T-helper 17 cell (primary cell): ENCODE data around the gene RFESD. TPM values are rescaled to one million over a fixed set of nuclear protein-coding genes. Genes with fewer than 3 reads are reported as not detected.

Source experiments
- ATAC-seq: fragments of 150-1000 bp; cut with Tn5 transposase; 2 replicates; pipeline ENCODE4 v1.10.0; 2021; ENCODE audit warnings: mild to moderate bottlenecking, moderate library complexity
- DNase-seq, 3 donors: peaks; one replicate each; pipeline versions ENCODE4 v3.0.0 to v3.0.0-alpha.2; 2020 to 2021
- H3K9me3 ChIP-seq: one replicate; pipeline ENCODE4 v1.7.0; 2013; ENCODE audit warnings: low read length, mild to moderate bottlenecking; ENCODE audit not compliant: control insufficient read depth, poor library complexity, severe bottlenecking
- H3K27ac Mint-ChIP-seq: one replicate; pipeline ENCODE4 v1.8.0; 2022; ENCODE audit warnings: mild to moderate bottlenecking, moderate library complexity, mixed read lengths
- H3K27me3 Mint-ChIP-seq: one replicate; pipeline ENCODE4 v1.8.0; 2022; ENCODE audit warnings: mixed read lengths
- H3K36me3 Mint-ChIP-seq: one replicate; pipeline ENCODE4 v1.8.0; 2022; ENCODE audit warnings: low read depth, mixed read lengths
- H3K4me1 Mint-ChIP-seq: one replicate; pipeline ENCODE4 v1.8.0; 2022; ENCODE audit warnings: mild to moderate bottlenecking, mixed read lengths
- H3K4me3 Mint-ChIP-seq: one replicate; pipeline ENCODE4 v1.8.0; 2022; ENCODE audit warnings: mild to moderate bottlenecking, moderate library complexity, mixed read lengths
- total RNA-seq, 4 donors: library from RNA in 2 of 4; stranded (reverse) in 2 of 4; gene quantifications; one replicate each; pipeline ENCODE4 v1.2.3 and lab custom pipeline; 2022 to 2026

The RFESD gene
- total RNA-seq, 2 donors from 2014 or later: 2.8 to 2.9 TPM

DNA sequence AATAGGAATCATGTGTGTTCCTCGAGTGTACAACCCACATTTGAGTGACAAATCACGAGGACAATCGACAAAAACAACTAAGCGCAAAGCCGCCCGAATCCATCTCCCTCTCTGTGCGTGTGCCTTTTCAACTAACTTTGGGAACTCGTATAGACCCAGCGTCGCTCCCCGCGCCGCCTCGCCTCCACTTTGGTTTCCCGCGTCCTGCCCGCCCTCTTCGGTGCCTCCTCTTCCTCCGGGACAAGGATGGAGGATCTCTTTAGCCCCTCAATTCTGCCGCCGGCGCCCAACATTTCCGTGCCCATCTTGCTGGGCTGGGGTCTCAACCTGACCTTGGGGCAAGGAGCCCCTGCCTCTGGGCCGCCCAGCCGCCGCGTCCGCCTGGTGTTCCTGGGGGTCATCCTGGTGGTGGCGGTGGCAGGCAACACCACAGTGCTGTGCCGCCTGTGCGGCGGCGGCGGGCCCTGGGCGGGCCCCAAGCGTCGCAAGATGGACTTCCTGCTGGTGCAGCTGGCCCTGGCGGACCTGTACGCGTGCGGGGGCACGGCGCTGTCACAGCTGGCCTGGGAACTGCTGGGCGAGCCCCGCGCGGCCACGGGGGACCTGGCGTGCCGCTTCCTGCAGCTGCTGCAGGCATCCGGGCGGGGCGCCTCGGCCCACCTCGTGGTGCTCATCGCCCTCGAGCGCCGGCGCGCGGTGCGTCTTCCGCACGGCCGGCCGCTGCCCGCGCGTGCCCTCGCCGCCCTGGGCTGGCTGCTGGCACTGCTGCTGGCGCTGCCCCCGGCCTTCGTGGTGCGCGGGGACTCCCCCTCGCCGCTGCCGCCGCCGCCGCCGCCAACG is 26.3 kb upstream of the RFESD start, which contains the start of gene GPR150:
GPR150 (plus strand) TSS at position 58 of the 840 bp plus-strand sequence; CDS start at position 247, 189 bp downstream.
- Mint-ChIP-seq H3K4me3 (peak within 1 kb of the TSS; percentile 95), H3K27me3 (no peaks in the 10 kb centered on the region), H3K4me1 (peaks cover 53% of the 10 kb centered on the region), H3K27ac (peak within 1 kb of the TSS; percentile 95), H3K36me3 (peaks cover 3% of the 10 kb centered on the region)
- ATAC-seq: peak; percentile 66
- H3K9me3 ChIP-seq: no peaks in the 10 kb centered on the region
- peak; percentile 49 to 64 (median 55) for DNase-seq

GRCh38 chr5:95620870-95621838 is 25.4 kb upstream of the RFESD start:
- DNase-seq (peak; percentile 24 to 42 (median 31)), ATAC-seq (peak; percentile 45)
- H3K36me3 Mint-ChIP-seq: peaks cover 3% of the 10 kb centered on the region
- peaks cover 52% of the 10 kb centered on the region for H3K4me1 Mint-ChIP-seq
- peak overlapping the region; percentile 91 for H3K27ac Mint-ChIP-seq
- H3K9me3 ChIP-seq: no peaks in the 10 kb centered on the region
- H3K4me3 Mint-ChIP-seq: peak overlapping the region; percentile 93
- H3K27me3 Mint-ChIP-seq: no peaks in the 10 kb centered on the region

DNA sequence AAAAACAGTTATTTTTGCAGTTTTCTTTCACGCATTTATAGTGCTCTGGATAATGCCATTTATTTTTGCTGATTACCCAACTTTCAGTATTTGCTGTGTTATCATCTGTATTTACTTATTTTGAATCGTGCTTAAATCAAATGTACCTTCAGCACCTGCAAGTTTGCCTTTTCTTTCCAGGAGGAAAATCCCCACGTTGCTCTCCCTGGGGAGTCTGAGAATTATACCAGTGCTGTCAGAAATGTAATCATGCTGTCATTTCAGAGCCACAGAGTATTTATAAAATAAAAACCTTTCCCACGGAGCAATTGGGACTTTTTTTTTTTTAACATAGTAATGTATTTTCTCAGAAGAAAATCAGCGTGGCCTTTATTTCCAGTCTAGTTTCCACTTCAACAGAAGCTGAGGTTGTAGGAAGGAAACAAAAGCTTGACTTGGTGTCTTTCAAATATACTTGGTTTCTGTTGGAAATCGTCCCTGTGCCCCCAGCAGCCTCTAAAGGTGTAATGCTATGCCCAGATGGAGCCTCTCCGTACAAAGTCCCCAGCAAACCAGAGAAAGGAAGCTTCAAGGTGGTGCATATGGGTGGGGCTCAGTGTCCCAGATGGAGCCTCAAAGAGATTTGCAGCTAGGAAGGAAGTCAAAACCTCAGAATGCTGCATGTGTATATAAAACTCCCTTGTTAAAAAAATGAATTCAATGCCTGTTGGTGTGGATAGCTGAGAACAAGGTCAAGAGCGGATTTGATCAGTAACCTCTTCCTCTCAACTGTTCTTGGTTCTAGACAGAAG is 24.5 kb upstream of the RFESD start:
- H3K9me3 ChIP-seq: no peaks in the 10 kb centered on the region
- ATAC-seq (peak; percentile 80), DNase-seq (peak in 2 of 3 donors; percentile 31 to 42)
- Mint-ChIP-seq H3K27ac (peak overlapping the region; percentile 91), H3K36me3 (peaks cover 3% of the 10 kb centered on the region), H3K4me1 (peaks cover 48% of the 10 kb centered on the region), H3K27me3 (no peaks in the 10 kb centered on the region), H3K4me3 (peak overlapping the region; percentile 93)

- ATAC-seq: no peak
- H3K27me3 Mint-ChIP-seq: no peaks in the 10 kb centered on the region
- DNase-seq: no peak
- no peak overlapping the region for H3K4me3 Mint-ChIP-seq
- peaks cover 38% of the 10 kb centered on the region for H3K4me1 Mint-ChIP-seq
- H3K27ac Mint-ChIP-seq: peak overlapping the region; percentile 91
- no peaks in the 10 kb centered on the region for H3K9me3 ChIP-seq
- H3K36me3 Mint-ChIP-seq: no peaks in the 10 kb centered on the region
These were observed 22.9 kb upstream of the RFESD start for GRCh38 chr5:95623706-95624105.

GRCh38 chr5:95624368-95624767 is 22.2 kb upstream of the RFESD start:
- ATAC-seq: no peak
- DNase-seq: no peak
- H3K27ac Mint-ChIP-seq: peak overlapping the region; percentile 91
- no peak overlapping the region for H3K4me3 Mint-ChIP-seq
- H3K27me3 Mint-ChIP-seq: no peaks in the 10 kb centered on the region
- no peaks in the 10 kb centered on the region for H3K36me3 Mint-ChIP-seq
- H3K9me3 ChIP-seq: no peaks in the 10 kb centered on the region
- peaks cover 32% of the 10 kb centered on the region for H3K4me1 Mint-ChIP-seq

GRCh38 chr5:95626701-95627100 is 19.9 kb upstream of the RFESD start:
- H3K4me1 Mint-ChIP-seq: peaks cover 30% of the 10 kb centered on the region
- H3K36me3 Mint-ChIP-seq: no peaks in the 10 kb centered on the region
- no peaks in the 10 kb centered on the region for H3K27me3 Mint-ChIP-seq
- DNase-seq: no peak
- H3K4me3 Mint-ChIP-seq: no peak overlapping the region
- ATAC-seq: no peak
- no peak overlapping the region for H3K27ac Mint-ChIP-seq
- no peaks in the 10 kb centered on the region for H3K9me3 ChIP-seq

DNA sequence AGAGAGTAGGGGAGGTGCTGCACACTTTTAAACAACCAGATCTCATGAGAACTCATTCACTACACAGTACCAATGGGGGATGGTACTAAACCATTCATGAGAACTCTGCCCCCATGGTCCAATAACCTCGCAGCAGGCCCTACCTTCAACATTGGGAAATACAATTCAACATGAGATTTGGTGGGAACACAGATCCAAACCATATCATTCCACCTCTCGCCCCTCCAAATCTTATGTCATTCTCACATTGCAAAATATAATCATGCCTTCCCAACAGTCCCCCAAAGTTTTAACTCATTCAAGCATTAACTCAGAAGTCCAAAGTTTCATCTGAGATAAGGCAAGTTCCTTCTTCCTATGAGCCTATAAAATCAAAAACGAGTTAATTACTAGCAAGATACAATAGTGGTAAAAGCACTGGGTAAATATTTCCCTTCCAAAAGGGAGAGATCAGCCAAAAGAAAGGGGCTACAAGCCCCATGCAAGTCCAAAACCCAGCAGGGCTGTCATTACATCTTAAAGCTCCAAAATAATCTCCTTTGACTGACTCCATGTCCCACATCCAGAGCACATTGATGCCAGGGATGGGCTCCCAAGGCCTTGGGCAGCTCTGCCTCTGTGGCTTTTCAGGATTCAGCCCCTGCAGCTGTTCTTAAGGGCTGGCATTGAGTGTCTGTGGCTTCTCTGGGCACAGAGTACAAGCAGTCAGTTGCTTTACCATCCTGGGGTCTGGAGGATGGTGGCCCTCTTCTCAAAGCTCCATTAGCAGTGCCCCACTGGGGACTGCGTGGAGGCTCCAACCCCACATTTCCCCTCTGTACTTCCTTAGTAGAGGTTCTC is 18.4 kb upstream of the RFESD start:
- no peak overlapping the region for H3K27ac Mint-ChIP-seq
- no peaks in the 10 kb centered on the region for H3K36me3 Mint-ChIP-seq
- peaks cover 27% of the 10 kb centered on the region for H3K4me1 Mint-ChIP-seq
- DNase-seq (no peak), ATAC-seq (no peak)
- H3K4me3 Mint-ChIP-seq: no peak overlapping the region
- no peaks in the 10 kb centered on the region for H3K27me3 Mint-ChIP-seq
- H3K9me3 ChIP-seq: no peaks in the 10 kb centered on the region

GRCh38 chr5:95628933-95629332 is 17.6 kb upstream of the RFESD start:
- Mint-ChIP-seq H3K4me3 (no peak overlapping the region), H3K36me3 (no peaks in the 10 kb centered on the region), H3K4me1 (peaks cover 21% of the 10 kb centered on the region), H3K27ac (no peak overlapping the region), H3K27me3 (no peaks in the 10 kb centered on the region)
- ATAC-seq (no peak), DNase-seq (no peak)
- no peaks in the 10 kb centered on the region for H3K9me3 ChIP-seq

- no peak for DNase-seq
- H3K4me3 Mint-ChIP-seq: no peak overlapping the region
- peaks cover 18% of the 10 kb centered on the region for H3K4me1 Mint-ChIP-seq
- no peak for ATAC-seq
- no peaks in the 10 kb centered on the region for H3K27me3 Mint-ChIP-seq
- no peaks in the 10 kb centered on the region for H3K9me3 ChIP-seq
- H3K27ac Mint-ChIP-seq: peak overlapping the region; percentile 89
- H3K36me3 Mint-ChIP-seq: no peaks in the 10 kb centered on the region
These were observed 16.1 kb upstream of the RFESD start for GRCh38 chr5:95630394-95630917.

- peak; percentile 1 for ATAC-seq
- Mint-ChIP-seq H3K4me3 (peak overlapping the region; percentile 56), H3K4me1 (peaks cover 17% of the 10 kb centered on the region), H3K36me3 (no peaks in the 10 kb centered on the region), H3K27ac (peak overlapping the region; percentile 89), H3K27me3 (peaks cover 2% of the 10 kb centered on the region)
- DNase-seq: no peak
- no peaks in the 10 kb centered on the region for H3K9me3 ChIP-seq
These were observed 15.2 kb upstream of the RFESD start for GRCh38 chr5:95631255-95631958.

GRCh38 chr5:95631991-95632675 is 14.4 kb upstream of the RFESD start:
- Mint-ChIP-seq H3K4me3 (peak overlapping the region; percentile 56), H3K27me3 (peaks cover 5% of the 10 kb centered on the region), H3K4me1 (peaks cover 17% of the 10 kb centered on the region), H3K27ac (peak overlapping the region; percentile 89), H3K36me3 (no peaks in the 10 kb centered on the region)
- ATAC-seq (peak; percentile 99), DNase-seq (peak; percentile 31 to 58 (median 49))
- H3K9me3 ChIP-seq: no peaks in the 10 kb centered on the region
